ENCODE results near the gene STAU1. TPM values are rescaled to one million over a fixed set of nuclear protein-coding genes. Genes with fewer than 3 reads are reported as not detected.
"Not testable (repeated sequence)": the region's sequence is repeated elsewhere in the genome, so short reads cannot be mapped to it uniquely, and the experiment has no call there.

STAU1 gene
- total RNA-seq, 1 donor from 2014 or later: 79.7 TPM

DNA sequence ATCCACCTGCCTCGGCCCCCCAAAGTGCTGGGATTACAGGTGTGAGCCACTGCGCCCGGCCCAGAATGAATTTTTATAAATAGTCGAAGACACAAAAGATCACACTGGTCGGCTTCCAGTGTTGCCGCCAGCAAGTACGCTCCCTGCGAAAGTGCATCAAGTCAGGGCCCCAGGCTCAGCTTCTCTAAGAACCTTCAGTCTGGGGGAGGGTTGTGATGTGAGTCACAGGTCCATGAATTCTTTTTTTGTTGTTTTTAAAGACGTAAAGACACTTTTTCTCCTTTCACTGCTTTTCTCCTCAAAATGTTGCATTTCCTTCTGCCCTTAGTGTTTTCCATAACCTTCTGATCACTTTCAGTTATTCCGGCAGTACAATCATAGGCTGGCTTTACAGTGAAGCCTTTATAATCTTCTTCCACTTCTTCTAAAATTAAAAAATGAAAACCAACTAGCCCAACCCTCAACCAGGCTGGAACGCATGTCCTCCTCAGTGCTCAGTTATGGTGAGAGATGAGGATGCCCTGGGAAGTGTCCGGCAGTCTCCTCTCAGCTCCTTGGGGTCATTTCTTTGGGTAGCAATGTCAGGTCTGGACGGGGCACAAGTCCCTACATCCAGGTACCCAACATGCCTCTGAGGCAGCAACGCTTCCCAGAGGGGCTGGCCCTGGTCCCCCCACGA is 75.4 kb downstream of the STAU1 start:
- DNase-seq: no peak
- Mint-ChIP-seq H3K27me3 (ENCODE audit: unreplicated experiment) (peaks cover 9% of the 10 kb centered on the region), H3K27ac (ENCODE audit: unreplicated experiment) (no peak overlapping the region), H3K4me3 (ENCODE audit: unreplicated experiment) (no peak overlapping the region), H3K4me1 (ENCODE audit: low read depth, unreplicated experiment) (no peaks in the 10 kb centered on the region), H3K9me3 (ENCODE audit: unreplicated experiment) (peaks cover 3% of the 10 kb centered on the region), H3K36me3 (ENCODE audit: unreplicated experiment) (peaks cover 10% of the 10 kb centered on the region)
- no peak for TF ChIP-seq CTCF (IDR thresholded peaks at IDR 0.05; ENCODE audit: partially characterized antibody, unreplicated experiment)

GRCh38 chr20:49110767-49111694 is 77.1 kb downstream of the STAU1 start:
- no peak overlapping the region for H3K4me3 Mint-ChIP-seq (ENCODE audit: unreplicated experiment)
- DNase-seq: no peak
- no peak overlapping the region for H3K27ac Mint-ChIP-seq (ENCODE audit: unreplicated experiment)
- no peaks in the 10 kb centered on the region for H3K4me1 Mint-ChIP-seq (ENCODE audit: low read depth, unreplicated experiment)
- H3K9me3 Mint-ChIP-seq (ENCODE audit: unreplicated experiment): peaks cover 5% of the 10 kb centered on the region
- no peak for TF ChIP-seq CTCF (IDR thresholded peaks at IDR 0.05; ENCODE audit: partially characterized antibody, unreplicated experiment)
- peaks cover 7% of the 10 kb centered on the region for H3K27me3 Mint-ChIP-seq (ENCODE audit: unreplicated experiment)
- peaks cover 10% of the 10 kb centered on the region for H3K36me3 Mint-ChIP-seq (ENCODE audit: unreplicated experiment)

GRCh38 chr20:49106328-49106727 is 81.8 kb downstream of the STAU1 start:
- no peak for TF ChIP-seq CTCF (IDR thresholded peaks at IDR 0.05; ENCODE audit: partially characterized antibody, unreplicated experiment)
- no peak for DNase-seq
- Mint-ChIP-seq H3K9me3 (ENCODE audit: unreplicated experiment) (peaks cover 5% of the 10 kb centered on the region), H3K27me3 (ENCODE audit: unreplicated experiment) (peaks cover 9% of the 10 kb centered on the region), H3K36me3 (ENCODE audit: unreplicated experiment) (peaks cover 16% of the 10 kb centered on the region), H3K27ac (ENCODE audit: unreplicated experiment) (no peak overlapping the region), H3K4me1 (ENCODE audit: low read depth, unreplicated experiment) (no peaks in the 10 kb centered on the region), H3K4me3 (ENCODE audit: unreplicated experiment) (no peak overlapping the region)

DNA sequence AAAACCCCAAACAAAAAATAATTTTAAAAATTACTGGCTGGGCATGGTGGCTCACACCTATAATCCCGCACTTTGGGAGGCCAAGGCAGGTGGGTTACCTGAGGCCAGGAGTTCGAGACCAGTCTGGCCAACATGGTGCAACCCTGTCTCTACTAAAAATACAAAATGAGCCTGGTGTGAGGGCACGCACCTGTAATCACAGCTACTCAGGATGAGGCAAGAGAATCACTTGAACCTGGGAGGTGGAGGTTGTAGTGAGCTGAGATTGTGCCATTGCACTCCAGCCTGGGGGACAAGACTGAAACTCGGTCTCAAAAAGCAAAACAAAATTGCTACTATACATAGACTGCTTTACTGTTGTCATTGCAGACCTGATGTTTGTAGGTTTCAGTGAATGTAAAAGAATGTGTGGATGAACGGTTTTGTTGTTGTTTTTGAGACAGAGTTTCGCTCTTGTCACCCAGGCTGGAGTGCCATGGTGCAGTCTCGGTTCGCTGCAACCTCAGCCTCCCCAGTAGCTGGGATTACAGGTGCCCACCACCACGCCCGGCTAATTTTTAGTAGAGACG is 83.1 kb downstream of the STAU1 start:
- H3K9me3 Mint-ChIP-seq (ENCODE audit: unreplicated experiment); H3K36me3 Mint-ChIP-seq (ENCODE audit: unreplicated experiment); H3K4me3 Mint-ChIP-seq (ENCODE audit: unreplicated experiment); H3K27ac Mint-ChIP-seq (ENCODE audit: unreplicated experiment); H3K4me1 Mint-ChIP-seq (ENCODE audit: low read depth, unreplicated experiment); DNase-seq; H3K27me3 Mint-ChIP-seq (ENCODE audit: unreplicated experiment): not testable (repeated sequence)

DNA sequence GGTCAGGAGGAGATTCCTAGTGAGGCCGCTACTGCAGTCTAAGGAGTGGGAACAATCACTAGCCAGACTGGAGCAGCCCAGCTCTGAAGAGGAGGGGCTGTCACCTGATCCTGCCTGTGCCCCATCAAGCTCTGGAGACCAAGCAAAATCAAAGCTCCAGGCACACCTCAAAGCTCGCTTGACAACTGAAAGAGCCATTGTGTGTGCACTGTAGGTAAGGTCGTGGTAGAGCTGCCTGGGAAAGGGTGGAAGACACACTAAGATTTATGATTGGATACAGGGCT is 83.8 kb downstream of the STAU1 start:
- Mint-ChIP-seq H3K27ac (ENCODE audit: unreplicated experiment) (no peak overlapping the region), H3K36me3 (ENCODE audit: unreplicated experiment) (peaks cover 6% of the 10 kb centered on the region), H3K9me3 (ENCODE audit: unreplicated experiment) (peaks cover 1% of the 10 kb centered on the region), H3K4me3 (ENCODE audit: unreplicated experiment) (no peak overlapping the region), H3K27me3 (ENCODE audit: unreplicated experiment) (peaks cover 4% of the 10 kb centered on the region), H3K4me1 (ENCODE audit: low read depth, unreplicated experiment) (no peaks in the 10 kb centered on the region)
- TF ChIP-seq CTCF (IDR thresholded peaks at IDR 0.05; ENCODE audit: partially characterized antibody, unreplicated experiment): no peak
- no peak for DNase-seq

Measured in glutamatergic neuron (in vitro differentiated cells).